Measurements from ENCODE around the gene RRP1.

RRP1 gene

DNA sequence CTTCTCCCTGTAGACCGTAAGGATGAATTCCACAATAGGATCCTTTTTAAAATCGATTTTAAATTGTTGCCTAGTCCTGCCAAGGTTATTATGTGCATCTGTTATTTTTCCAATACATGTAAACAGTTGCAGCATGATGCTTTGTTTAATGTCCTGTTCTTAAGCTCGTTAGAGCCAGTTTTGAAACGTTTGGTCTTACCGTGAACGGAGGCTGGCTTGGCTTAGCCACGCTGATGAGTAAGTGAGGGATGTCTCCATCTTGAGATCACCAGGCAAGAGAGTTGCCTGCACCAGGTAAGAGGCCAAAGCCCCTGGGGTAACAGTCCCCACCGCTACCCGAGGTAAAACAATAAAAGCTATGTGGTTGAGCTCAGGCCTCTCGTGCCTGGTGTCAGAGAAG lies 30.6 kb upstream of the RRP1 start:
- DNase-seq: no peak

- no peak for DNase-seq
Observed at GRCh38 chr21:43759651-43760050, 29.7 kb upstream of the RRP1 start.

DNA sequence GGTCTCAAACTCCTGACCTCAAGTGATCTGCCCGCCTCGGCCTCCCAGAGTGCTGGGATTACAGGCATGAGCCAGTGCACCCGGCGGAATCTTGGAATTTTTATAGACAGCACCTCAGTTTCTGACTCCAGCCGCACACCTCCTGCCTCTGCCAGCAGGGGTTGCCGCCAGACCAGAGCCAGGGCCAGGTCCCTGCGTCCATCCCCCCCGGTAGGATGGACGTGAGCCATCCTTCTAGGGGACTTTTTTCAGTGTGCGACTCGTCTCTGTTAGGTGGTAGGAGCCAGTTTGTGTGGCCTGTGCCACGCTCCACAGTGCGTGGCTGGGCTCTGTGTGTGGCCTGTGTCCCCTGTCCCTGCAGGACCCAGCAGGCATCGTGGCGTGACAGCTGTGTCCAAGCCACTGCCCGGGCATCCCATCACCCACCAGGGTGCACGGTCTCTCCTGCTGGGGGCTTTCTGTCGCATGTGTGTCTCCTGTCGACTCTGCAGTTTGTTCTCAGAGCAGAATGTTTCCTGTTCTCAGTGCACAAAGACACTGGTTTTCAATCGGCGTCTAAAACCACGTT lies 28.9 kb upstream of the RRP1 start:
- no peak for DNase-seq

- no peak for DNase-seq
Observed at GRCh38 chr21:43761886-43762285, 27.5 kb upstream of the RRP1 start.

- DNase-seq: no peak
Observed at GRCh38 chr21:43762303-43763128, 26.9 kb upstream of the RRP1 start.

DNA sequence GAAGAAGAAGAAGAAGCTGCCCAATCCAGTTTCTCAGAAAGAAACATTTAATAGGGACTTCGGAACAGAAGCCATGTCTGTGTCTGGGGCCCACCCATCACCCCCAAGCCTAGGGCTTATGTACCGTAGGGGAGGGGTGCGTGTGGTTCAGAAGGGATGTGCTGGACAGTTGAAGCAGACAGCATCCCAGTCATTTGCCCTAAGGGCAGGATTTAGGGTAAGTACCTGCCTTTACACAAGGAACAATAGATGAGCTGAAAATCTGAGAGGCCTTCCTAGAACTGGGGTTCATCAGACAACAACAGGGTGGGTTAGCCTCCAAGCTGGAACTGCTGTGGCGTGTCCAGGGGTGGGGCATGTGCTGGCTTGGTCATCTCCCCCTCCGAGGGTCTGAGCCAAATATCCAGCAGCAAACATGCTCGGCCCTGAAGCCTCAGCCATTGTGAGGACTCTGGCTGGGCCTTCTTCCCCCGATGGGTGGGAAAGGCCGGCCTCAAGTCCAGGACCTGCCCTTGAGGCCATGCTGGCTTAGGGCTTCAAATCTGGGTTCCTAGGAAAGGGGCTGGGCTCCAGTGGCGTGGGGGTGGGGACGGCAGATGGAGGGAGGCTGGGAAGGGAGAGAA lies 25.4 kb upstream of the RRP1 start:
- no peak for DNase-seq

- no peak for DNase-seq
Observed at GRCh38 chr21:43764576-43765495, 24.5 kb upstream of the RRP1 start.

DNA sequence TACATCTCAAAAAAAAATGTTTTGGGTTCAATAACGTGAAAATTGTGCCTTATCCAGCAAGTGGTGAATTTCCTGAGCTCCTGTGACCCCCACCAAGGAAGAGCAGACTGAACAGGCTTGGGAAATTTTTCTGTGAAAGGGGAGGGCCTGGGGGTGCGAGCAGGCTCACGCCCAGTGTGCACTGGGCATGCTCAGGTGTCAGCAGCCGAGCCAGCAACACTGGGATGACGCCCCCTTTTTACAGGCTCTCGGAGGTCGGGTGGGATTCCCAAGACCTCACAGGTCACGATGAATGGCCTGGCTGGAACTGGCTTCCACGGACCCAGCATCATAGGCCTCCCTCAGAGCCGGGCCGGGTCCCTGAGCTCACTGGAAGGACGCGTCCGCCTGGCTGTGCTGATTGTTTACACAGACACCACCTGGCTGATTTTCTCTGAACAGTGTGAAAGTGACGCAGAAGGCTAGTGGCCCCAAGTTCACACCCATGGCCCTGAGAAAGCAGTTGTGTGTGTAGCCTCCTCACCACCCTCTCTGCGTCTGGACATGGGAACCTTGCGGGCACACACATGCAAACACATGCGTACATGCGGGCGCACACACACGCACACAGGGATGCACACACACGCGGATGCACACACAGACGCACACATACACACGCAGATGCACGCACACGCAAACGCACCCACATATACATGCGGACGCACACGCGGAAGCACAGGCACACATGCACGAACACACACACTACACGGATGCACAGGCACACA lies 22.5 kb upstream of the RRP1 start:
- no peak for DNase-seq

DNA sequence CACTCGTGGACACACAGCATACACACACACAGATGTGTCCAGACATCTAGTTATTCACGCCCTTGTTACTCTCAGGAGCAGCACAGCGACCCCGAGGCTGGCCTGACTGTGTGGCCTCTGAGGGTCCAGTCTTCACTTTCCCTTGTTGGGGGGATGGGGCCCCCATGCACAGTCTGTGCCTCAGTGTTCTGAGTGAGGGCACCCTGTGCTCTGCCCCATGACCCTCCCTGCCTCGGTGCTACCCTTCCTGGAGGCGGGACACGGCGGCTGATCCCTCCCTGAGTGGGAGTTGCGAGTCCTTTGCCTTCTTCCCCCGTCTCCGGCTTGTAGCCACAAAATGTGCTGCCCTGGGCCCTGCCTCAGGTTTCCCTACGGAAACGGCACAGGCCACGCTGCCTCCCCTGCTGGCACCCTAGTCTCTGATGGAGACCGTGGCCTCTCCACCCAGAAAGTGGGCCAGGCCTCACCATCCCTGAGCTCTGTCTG lies 21.8 kb upstream of the RRP1 start:
- DNase-seq: no peak

GRCh38 chr21:43767984-43768867 lies 21.2 kb upstream of the RRP1 start:
- DNase-seq: no peak

- DNase-seq: no peak
Observed at GRCh38 chr21:43768868-43769167, 20.6 kb upstream of the RRP1 start.

- no peak for DNase-seq
Observed at GRCh38 chr21:43769325-43769958, 19.9 kb upstream of the RRP1 start.

GRCh38 chr21:43770066-43770655 lies 19.2 kb upstream of the RRP1 start:
- no peak for DNase-seq

DNA sequence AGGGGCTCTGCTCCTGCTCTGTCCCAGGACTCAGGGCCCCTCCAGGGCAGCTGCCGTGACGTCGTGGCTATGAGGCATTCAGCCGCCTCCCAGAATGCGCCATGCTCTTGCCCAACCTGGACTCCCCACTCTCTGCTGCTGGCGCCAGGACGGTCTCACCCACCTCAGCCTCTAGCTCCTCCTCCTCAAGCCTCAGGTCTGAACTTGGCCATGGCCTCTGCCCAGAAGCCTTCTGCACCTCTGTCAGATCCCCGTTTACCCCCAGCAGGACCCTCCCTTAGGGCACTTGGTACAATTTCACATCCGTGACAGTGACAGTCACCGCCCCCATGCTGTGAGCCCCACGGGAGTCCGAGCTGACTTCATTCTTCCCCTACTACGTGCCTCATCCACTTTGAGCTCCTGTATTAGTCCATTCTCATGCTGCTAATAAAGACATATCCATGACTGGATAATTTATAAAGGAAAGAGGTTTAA lies 18.1 kb upstream of the RRP1 start:
- no peak for DNase-seq

GRCh38 chr21:43771698-43772424 lies 17.5 kb upstream of the RRP1 start:
- DNase-seq: no peak

DNA sequence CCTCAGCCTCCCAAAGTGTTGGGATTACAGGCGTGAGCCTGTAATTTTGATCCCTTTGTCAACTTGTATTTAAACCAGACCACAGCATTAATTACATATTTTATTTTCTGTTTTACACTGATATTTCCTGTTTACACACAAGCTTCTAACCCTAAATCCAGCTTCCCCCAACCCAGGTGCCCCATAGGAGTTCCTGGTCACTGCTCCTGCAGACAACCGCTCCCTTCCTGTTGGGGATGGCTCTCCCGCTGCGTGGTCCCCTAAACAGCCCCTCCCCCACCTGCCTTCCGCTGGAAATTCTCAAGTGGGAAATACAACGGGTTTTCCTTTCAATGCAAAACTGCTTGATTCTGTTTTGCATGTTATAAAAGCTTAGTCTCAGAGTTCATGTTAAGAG lies 17.0 kb upstream of the RRP1 start:
- no peak for DNase-seq

- no peak for DNase-seq
Observed at GRCh38 chr21:43774163-43774562, 15.2 kb upstream of the RRP1 start.

DNA sequence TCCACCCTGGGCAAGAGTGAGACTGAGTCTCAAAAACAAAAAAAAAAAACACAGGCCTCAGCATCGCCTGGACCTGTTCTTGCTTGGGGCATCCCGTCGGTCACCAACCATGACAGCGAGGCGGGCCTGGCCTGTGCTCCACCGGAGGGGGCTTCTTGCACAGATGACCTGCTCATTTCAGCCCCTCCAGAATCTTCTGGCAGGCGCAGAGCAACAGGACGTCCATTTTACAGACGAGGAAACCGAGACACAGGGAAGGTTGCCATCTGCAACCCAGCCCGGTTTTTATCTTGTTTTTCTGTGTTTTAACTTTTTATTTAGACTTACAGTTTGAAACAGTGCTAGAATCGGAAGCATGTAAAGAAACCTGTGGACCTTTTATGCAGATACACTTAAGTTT lies 14.2 kb upstream of the RRP1 start:
- no peak for DNase-seq

- DNase-seq: peak; percentile 55
Observed at GRCh38 chr21:43775795-43776430, 13.5 kb upstream of the RRP1 start, which contains the start of gene CSTB. Gene CSTB (minus strand): TSS chr21:43776308. CDS start chr21:43776269, 39 bp downstream.

Data from NCI-H2107 (cell line).